Stimulated activated CD8-positive, alpha-beta memory T cell treated with anti-CD3 and anti-CD28 coated beads, Interleukin-2, amount 100 ng/mL, for 48 hours (primary cell): ENCODE results near the gene POPDC2.

ENCODE experiments used
- DNase-seq, 2 donors: peaks; one replicate each; pipeline ENCODE4 v3.0.0-alpha.2; 2020; ENCODE audit warnings: low read depth in 2 of 2

Gene POPDC2

DNA sequence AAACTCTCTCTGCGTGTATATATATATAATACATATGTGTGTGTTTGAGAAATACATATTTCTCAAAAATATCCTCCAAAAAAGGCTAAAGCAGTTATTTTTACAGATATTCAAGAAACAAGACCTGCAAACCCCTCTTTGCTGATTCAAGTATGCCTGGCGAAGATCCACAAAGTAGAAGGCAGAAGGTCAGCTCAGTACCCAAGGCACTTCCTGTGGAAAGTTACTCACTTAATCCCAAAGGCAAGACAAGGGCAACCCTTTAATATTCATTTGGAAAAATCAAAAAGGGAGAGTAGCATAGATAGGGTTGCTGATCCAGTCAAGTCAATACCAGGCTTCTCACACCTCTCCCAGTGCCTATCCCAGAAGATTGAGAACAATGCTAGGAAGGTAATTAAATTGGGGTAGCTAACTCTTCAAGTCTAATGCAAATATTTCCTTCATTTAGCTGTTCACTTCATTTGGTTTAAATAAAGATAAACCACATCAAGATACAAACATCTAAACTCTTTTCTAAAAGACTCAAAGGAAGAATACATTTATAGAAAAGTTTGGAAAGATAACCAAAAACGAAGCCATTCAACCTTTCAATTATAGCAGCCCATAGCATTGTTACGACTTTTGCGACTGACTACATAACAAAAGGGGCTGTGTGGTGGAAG lies 9.6 kb upstream of the POPDC2 start:
- no peak for DNase-seq

DNA sequence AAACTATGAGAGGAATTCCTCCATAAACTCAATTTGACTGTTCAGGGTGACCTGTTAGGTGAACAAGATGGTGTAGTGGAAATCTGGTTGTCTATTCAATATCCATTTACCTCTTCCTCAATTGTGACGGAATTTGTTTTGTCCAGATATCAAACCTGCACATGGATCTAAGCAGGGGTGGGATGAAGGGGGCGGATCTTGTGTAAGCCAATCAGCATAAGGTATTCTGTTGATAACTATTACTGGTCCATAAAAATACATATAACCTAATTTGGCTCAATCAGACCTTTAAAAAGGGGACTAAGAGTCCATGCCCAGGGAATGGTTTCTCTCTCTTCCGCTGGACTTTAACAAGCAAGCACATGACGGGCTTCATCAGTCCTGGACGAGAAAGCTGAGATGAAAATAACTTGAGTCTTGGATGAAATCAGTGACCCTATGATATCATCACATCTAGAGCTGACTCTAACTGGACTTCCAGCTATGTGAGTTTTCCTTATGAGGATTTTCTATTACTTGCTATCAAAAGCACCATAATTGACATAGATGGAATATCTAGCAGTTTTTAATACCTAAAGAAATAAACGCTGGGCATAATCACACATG lies 5.7 kb upstream of the POPDC2 start:
- no peak for DNase-seq

GRCh38 chr3:119664850-119665379 lies 4.5 kb upstream of the POPDC2 start:
- no peak for DNase-seq

DNA sequence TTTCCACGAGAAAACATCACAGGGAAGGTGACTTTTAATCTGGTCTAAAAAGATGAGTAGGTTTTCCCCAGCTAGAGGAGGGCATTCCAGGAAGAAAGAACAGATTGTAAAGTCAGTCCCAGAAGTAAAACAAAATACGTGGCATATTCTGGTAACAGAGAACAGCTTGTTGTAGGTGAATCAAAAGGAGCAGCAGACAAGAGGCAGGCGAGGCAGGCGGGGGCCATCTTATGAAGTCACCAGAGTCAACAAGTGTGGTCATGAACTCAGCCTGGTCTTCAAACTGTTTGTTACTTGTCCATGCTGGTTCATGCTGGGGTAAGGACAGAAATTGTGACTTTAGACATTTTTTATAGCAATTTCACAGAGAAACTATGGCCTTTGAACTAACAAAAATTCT lies 4.0 kb upstream of the POPDC2 start:
- no peak for DNase-seq

DNA sequence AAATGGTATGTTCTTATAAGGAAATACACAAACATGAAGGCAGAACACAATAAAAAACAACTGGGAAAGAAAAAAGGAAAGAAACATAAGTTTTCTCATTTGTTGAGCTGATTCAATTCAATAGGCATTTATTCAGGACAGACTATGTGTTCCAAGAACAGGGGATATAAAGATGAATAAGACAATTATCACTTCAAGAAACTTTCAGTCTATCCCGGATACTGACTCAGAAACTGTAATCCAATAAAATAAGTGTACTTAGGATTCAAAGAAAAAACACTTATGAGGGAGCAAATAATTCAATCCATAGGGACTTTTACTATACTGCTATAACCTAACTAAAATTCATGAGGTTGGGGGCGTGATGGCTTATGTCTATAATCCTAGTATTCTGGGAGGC lies 3.5 kb upstream of the POPDC2 start:
- no peak for DNase-seq

- no peak for DNase-seq
Measured at GRCh38 chr3:119662604-119663373, 2.4 kb upstream of the POPDC2 start.

- no peak for DNase-seq
Measured at GRCh38 chr3:119659606-119660291, 640 bp downstream of the POPDC2 start.

GRCh38 chr3:119658994-119659393 lies 1.4 kb downstream of the POPDC2 start:
- DNase-seq, result no peak

- DNase-seq, result no peak
Measured at GRCh38 chr3:119657887-119658702, 2.3 kb downstream of the POPDC2 start.

DNA sequence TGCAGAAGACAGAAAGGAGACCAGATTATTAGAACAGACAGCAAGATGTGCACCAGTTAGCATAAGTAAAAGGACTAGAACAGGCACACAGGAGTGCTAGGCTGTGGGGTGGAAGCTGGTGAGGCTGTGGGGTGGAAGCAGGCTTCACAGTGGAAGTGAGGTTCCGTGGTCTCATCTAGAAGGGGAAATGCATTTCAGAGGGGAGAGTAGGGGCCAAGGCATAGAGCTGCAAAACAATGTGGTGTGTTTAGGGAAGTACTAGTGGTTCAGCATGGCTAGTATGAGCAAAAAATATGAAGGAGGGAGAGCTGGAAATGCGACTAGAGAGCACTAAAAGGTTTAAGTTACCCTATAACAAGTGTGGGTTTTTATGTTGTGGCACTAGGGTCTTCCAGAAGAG lies 6.5 kb downstream of the POPDC2 start:
- no peak for DNase-seq

DNA sequence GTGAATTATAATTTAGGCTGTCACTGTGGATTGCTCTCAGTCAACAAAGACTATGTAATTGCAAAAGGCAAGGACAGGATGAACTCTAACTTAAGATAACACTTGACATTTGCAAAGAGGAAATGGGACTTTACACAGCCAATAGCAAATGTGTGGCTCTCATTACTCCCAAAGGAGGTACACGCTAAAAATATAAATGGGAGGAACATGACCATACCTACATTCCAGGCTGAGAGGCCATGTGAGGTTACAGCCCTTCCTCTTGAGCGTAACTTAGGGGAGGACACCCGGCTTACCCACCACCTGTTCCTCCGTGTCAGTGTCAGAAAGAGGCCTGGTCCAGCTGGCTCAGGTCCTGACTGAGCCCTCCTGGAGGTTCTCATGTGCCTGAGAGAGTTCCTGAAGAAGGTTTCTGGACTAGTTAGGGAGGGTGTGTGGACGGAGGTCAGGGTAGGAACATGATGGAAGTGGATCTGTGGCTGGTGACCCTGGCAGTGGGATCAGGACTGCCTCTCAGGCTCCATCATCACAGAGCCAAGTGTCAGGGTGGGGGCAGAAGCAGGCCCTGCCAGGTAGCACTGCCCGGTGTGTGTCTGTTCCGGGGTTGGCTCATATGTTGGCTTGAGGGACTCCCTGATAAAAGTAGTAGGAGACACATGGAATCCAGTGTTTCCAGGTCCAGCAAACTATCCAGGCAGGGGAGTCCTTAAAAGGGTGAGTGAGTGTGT lies 7.9 kb downstream of the POPDC2 start:
- DNase-seq, result no peak

GRCh38 chr3:119649761-119650160 lies 10.6 kb downstream of the POPDC2 start:
- DNase-seq, result no peak

GRCh38 chr3:119647843-119648575 lies 12.4 kb downstream of the POPDC2 start:
- no peak for DNase-seq

- DNase-seq, result no peak
Measured at GRCh38 chr3:119647171-119647570, 13.2 kb downstream of the POPDC2 start.

DNA sequence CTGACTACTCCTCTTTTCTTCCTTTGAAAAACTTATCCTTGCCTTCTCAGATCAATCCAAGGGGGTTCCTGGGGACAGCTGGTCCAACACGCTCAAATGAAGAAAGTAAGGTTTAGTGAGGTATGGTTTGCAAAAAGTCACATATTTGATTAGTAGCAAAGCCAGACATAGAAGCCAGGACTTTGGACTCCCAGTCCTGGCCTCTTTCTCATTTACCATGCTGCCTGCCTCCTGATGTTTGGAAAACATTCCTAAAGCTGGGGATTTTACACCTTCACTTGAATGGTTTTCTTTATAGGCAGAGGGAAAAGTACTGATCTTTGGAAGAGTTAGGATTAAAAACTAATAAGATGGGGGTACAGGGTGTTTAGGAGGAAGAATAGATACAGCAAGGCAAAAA lies 14.6 kb downstream of the POPDC2 start:
- no peak for DNase-seq

GRCh38 chr3:119644481-119644880 lies 15.9 kb downstream of the POPDC2 start:
- DNase-seq, result no peak

GRCh38 chr3:119643528-119643927 lies 16.9 kb downstream of the POPDC2 start:
- no peak for DNase-seq

GRCh38 chr3:119642746-119643473 lies 17.5 kb downstream of the POPDC2 start:
- DNase-seq, result no peak

DNA sequence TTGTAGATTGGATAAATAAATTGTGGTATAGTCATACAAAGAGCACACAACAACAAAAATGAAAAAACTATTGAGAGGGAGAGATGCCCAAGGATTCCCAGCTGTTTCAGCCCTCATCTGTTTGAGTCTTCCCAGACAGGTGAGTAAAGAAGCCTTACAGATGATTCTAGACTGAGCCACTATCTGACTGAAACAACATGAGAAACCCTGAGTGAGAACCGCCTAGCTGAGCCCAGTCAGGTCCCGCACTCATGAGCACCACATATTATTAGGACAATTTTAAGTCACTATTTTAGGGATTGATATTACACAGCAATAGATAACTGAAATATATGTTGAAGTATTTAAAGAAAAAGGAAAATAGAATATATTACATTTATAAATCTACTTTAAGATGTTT lies 19.0 kb downstream of the POPDC2 start:
- DNase-seq, result no peak
